Colonic mucosa (tissue), 4 donors: ENCODE data around the gene FADS2. TPM values are rescaled to one million over a fixed set of nuclear protein-coding genes. Genes with fewer than 3 reads are reported as not detected.

Source experiments
- DNase-seq: peaks from one replicate; pipeline ENCODE4 v3.0.0-alpha.2; 2020
- H3K27ac ChIP-seq: fragments of 200-600 bp; one replicate; pipeline ENCODE4 v1.8.0; 2021
- H3K27me3 ChIP-seq: fragments of 200-600 bp; one replicate; pipeline ENCODE4 v1.8.0; 2021
- H3K36me3 ChIP-seq: fragments of 200-600 bp; one replicate; pipeline ENCODE4 v1.8.0; 2021
- H3K4me1 ChIP-seq: fragments of 200-600 bp; one replicate; pipeline ENCODE4 v1.8.0; 2021; ENCODE audit warnings: mild to moderate bottlenecking
- H3K4me3 ChIP-seq: fragments of 200-600 bp; one replicate; pipeline ENCODE4 v1.8.0; 2021
- H3K9ac ChIP-seq, 2 donors: one replicate each; pipeline ENCODE4 v1.7.0; 2013; ENCODE audit warnings: control low read depth in 2 of 2, low read depth in 2 of 2, low read length in 2 of 2
- H3K9me3 ChIP-seq: fragments of 200-600 bp; one replicate; pipeline ENCODE4 v1.8.0; 2021
- intact Hi-C: fragments of 100-400 bp; cut with DNase I; formaldehyde crosslinking; loops from one replicate; pipeline ENCODE4 v1.14.1; 2022
- total RNA-seq, 2 donors: library from RNA; stranded (reverse); fragmentation: NEBNext Ultra II Directional in 1 of 2; extraction: Animal tissue kit (Norgen Biotek cat#: 25700) in 1 of 2; gene quantifications; one replicate each; pipeline ENCODE4 v1.2.1, GENCODE V29; 2021
- TF ChIP-seq, protein P1 (sequence below): fragments of 200-600 bp; IDR thresholded peaks from one replicate; pipeline ENCODE4 v1.8.0; 2022; ENCODE audit warnings: antibody characterized with exemption, mild to moderate bottlenecking
- donor health status: healthy.
- donor health status: DM: no; HTN: no; CAD: no.
- donor health status: DM: no; HTN: no; CAD: no.

FADS2 gene
- total RNA-seq, 2 donors from 2014 or later: 13.9 to 38.6 TPM

DNA sequence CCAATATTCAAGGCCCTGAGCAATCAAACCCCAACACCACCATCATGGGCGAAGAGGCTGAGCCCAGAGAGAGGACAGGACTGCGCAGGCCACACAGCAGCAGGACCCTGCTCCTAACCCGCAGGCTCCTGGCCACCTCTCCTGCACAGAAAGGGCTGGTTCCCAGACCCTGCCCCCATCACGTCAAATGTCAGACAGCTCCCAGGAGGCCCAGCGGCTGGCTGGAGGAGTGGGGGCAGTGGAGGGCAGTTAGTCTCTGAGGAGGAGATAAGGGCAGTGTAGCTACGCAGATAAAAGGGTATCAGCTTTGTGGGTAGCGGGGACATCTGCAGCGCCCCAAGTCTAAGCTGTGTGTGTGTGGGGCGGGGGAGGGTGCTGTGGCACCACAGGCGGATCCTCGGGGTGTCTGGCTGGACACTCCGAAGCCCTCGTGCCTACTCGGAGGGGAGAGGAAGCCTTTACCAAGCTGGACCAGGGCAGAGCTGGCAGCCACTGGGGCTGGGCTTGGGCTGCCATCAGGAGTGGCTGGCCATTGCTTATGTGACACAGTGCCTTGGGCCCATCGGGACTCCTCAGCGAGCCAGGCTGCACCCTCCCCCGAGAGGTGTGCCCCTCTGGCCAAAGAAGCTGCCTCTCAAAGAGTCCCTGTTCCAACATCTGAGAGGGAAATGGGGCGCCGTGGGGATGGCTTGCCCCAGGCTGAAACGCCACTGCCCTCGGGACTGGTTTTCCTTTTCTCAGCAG lies 41.8 kb downstream of the FADS2 start:
- no peaks in the 10 kb centered on the region for H3K4me1 ChIP-seq
- no peaks in the 10 kb centered on the region for H3K9me3 ChIP-seq
- intact Hi-C loops: loop anchor here (10.0 kb wide), 1 partner anchor 65 kb away; no protein-coding TSS in a partner anchor
- no peak overlapping the region for H3K27ac ChIP-seq
- no peak overlapping the region for H3K9ac ChIP-seq
- H3K4me3 ChIP-seq: no peak overlapping the region
- DNase-seq: no peak
- TF ChIP-seq, protein P1, sequence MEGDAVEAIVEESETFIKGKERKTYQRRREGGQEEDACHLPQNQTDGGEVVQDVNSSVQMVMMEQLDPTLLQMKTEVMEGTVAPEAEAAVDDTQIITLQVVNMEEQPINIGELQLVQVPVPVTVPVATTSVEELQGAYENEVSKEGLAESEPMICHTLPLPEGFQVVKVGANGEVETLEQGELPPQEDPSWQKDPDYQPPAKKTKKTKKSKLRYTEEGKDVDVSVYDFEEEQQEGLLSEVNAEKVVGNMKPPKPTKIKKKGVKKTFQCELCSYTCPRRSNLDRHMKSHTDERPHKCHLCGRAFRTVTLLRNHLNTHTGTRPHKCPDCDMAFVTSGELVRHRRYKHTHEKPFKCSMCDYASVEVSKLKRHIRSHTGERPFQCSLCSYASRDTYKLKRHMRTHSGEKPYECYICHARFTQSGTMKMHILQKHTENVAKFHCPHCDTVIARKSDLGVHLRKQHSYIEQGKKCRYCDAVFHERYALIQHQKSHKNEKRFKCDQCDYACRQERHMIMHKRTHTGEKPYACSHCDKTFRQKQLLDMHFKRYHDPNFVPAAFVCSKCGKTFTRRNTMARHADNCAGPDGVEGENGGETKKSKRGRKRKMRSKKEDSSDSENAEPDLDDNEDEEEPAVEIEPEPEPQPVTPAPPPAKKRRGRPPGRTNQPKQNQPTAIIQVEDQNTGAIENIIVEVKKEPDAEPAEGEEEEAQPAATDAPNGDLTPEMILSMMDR: no peak
- H3K36me3 ChIP-seq: no peaks in the 10 kb centered on the region
- no peaks in the 10 kb centered on the region for H3K27me3 ChIP-seq

DNA sequence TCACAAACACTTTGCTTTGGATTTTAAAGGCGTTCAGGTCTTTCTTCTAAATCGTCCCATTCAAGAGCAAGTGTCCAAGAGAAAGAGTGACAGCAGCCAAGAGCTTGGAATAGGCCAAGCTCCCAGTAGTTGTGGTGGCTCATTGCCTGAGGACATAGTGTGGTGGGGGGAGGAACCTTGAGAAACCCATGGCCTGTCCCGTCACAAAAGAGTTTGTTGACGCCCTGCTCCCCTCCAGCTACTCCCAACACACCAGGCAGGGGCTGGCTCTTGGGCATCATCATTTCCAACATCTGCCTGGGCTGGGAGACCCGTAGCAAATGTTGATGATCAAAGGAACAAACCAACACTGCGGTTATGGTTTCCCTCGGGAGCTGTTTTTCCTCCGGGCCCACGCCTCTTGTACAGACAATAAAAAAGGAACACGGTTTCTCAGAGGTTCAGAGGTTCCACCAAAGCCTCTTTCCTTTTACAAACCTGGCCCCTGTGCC lies 42.5 kb downstream of the FADS2 start:
- no peaks in the 10 kb centered on the region for H3K9me3 ChIP-seq
- no peak overlapping the region for H3K9ac ChIP-seq
- no peak for DNase-seq
- H3K4me3 ChIP-seq: no peak overlapping the region
- no peaks in the 10 kb centered on the region for H3K36me3 ChIP-seq
- TF ChIP-seq, protein P1: no peak
- H3K27ac ChIP-seq: no peak overlapping the region
- H3K4me1 ChIP-seq: no peaks in the 10 kb centered on the region
- no peaks in the 10 kb centered on the region for H3K27me3 ChIP-seq
- intact Hi-C loops: loop anchor here (10.0 kb wide), 1 partner anchor 66 kb away; no protein-coding TSS in a partner anchor

DNA sequence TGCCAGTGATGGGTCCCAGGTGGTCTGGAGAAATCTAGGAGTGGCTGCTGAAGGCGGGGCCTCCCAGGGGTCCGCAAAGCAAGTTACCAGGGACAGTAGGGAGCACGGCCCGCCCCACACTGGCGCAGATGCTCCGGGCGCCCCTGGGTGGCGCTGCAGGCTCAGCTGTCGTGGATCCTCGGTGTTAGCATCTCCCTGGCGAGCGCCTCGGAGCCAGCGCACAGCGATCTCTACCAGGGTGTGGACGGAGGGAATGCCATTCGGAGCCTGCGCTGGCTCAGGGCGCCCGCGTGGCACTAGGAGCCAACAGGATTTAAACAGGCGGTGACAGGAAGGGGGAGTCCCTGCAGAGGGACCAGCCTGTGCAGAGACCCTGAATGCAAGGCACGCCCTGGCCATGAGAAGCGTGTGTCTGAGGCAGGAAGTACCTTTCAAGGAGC lies 43.1 kb downstream of the FADS2 start:
- Histone ChIP-seq H3K9me3 (no peaks in the 10 kb centered on the region), H3K4me1 (no peaks in the 10 kb centered on the region), H3K9ac (no peak overlapping the region), H3K36me3 (no peaks in the 10 kb centered on the region), H3K4me3 (no peak overlapping the region), H3K27ac (no peak overlapping the region), H3K27me3 (no peaks in the 10 kb centered on the region)
- DNase-seq: peak; percentile 66
- TF ChIP-seq, protein P1: peak; percentile 80
- intact Hi-C loops: loop anchor here (10.0 kb wide), 1 partner anchor 66 kb away; no protein-coding TSS in a partner anchor

DNA sequence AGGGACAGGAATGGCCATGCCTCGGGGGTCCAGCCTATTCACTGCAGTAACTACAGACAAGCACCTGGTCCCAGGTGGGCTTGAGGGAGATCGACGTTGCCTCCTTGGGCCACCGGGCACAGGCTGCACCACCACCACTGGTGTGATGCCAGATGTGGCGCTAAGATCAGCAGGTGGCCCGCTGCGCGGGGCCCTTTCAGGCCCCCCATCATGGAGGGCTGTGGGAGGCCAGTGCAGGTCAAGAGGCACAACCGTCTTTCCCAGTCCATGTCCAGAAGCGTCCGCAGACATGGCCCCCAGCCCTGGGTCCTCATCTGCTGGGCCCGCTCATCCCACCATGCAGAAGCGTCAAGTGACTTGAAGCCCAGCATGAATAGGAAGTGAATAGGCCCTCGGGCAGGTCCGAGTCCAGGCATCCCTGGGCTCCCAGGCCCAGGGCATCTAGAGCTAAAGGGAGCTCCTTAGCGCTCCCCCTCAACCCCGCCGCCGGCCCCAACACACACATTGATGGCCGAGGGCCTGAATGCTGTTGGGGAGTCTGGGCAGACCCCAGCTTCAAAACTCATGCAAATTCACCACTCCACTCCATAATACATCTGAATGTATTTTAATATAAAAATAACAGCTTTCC lies 45.0 kb downstream of the FADS2 start:
- intact Hi-C loops: loop anchor here (10.0 kb wide), 1 partner anchor 68 kb away; no protein-coding TSS in a partner anchor
- Histone ChIP-seq H3K4me3 (no peak overlapping the region), H3K9ac (no peak overlapping the region), H3K9me3 (no peaks in the 10 kb centered on the region), H3K36me3 (no peaks in the 10 kb centered on the region), H3K27me3 (no peaks in the 10 kb centered on the region), H3K4me1 (no peaks in the 10 kb centered on the region), H3K27ac (no peak overlapping the region)
- DNase-seq: no peak
- TF ChIP-seq, protein P1: no peak

DNA sequence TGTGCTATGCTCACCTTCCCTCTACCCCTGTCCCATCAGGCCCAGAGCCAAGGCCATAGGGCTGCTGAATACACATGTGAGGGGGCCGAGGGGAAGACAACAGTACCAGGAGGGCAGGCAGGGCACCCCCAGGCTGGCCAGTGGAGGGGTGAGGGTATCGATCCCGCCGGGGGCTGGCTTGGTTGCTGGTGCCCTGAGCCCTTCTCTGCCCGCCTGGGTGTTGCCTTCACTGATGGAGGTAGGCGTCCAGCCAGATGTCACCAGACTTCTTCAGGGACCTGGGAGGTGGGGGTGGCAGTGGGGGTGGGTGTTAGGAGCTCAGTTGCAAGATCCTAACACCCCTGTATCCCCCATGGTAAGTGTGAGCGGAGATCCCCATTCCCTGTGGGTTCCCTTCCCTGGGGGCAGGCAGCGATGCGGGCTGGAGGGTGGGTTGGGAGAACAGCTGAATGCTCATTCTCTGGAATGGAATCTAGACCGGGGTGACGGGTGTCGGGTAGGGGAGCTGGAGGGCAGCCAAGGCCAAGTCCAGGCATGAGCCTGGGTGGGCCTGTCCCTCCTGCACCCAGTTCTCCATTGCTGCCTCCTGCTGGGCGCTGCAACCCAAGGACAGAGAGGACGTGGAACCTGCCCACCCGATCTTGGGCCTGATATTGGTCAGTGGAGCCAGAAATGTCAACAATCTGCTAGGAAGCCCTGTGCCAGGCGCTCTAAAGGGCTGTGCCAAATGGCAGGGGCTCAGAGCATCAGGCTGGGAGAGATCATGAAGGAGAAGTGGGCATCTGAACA lies 45.7 kb downstream of the FADS2 start:
- no peak overlapping the region for H3K9ac ChIP-seq
- no peaks in the 10 kb centered on the region for H3K4me1 ChIP-seq
- H3K36me3 ChIP-seq: no peaks in the 10 kb centered on the region
- no peaks in the 10 kb centered on the region for H3K27me3 ChIP-seq
- no peak overlapping the region for H3K4me3 ChIP-seq
- no peak for DNase-seq
- no peak overlapping the region for H3K27ac ChIP-seq
- no peaks in the 10 kb centered on the region for H3K9me3 ChIP-seq
- TF ChIP-seq, protein P1: no peak
- intact Hi-C loops: loop anchor here (10.0 kb wide), 1 partner anchor 69 kb away; no protein-coding TSS in a partner anchor
